K562 (cell line): Measurements from ENCODE around the gene FAM219A. TPM values are rescaled to one million over a fixed set of nuclear protein-coding genes. Genes with fewer than 3 reads are reported as not detected.

Experiments
- ATF1 ChIP-seq, 2 experiments: fragments of 450-650 bp in 1 of 2; IDR thresholded peaks; 2 replicates each; pipeline ENCODE4 v1.6.1; 2016; ENCODE audit warnings: missing compliant biosample characterization in 1 of 2, missing genetic modification characterization in 1 of 2
- CREM ChIP-seq: IDR thresholded peaks from 2 replicates; pipeline ENCODE4 v1.6.1; 2014; ENCODE audit warnings: antibody characterized with exemption, low read depth
- CXXC5 ChIP-seq: fragments of 250-450 bp; sonication (Bioruptor Pico); IDR thresholded peaks from 2 replicates; pipeline ENCODE4 v1.8.0; 2022; ENCODE audit warnings: inconsistent platforms, mild to moderate bottlenecking, moderate library complexity
- ESRRA ChIP-seq: fragments of 450-650 bp; IDR thresholded peaks from 2 replicates; pipeline ENCODE4 v1.6.1; 2014; ENCODE audit warnings: low read depth, mild to moderate bottlenecking, moderate library complexity, borderline replicate concordance
- GATA2 ChIP-seq: sonication (generic); formaldehyde crosslinking; IDR thresholded peaks from 2 replicates; pipeline ENCODE4 v1.4.0; 2020; ENCODE audit warnings: mild to moderate bottlenecking, missing genetic modification reagents
- HNRNPH1 ChIP-seq: fragments of 200-400 bp; formaldehyde crosslinking; optimal IDR thresholded peaks from 2 replicates; pipeline ENCODE3; 2017; ENCODE audit warnings: low read depth, mild to moderate bottlenecking, low read length, moderate library complexity
- MTA3 ChIP-seq: fragments of 450-650 bp; formaldehyde crosslinking; IDR thresholded peaks from 2 replicates; pipeline ENCODE4 v1.6.1; 2017; ENCODE audit warnings: mild to moderate bottlenecking, borderline replicate concordance
- NR2C2 ChIP-seq, 2 experiments: fragments of 200-800 bp in 1 of 2; sonication (Bioruptor generic) in 1 of 2; sonication (generic) in 1 of 2; formaldehyde crosslinking in 1 of 2; IDR thresholded peaks; 2 replicates each; pipeline versions ENCODE4 v1.6.1 to v1.8.0; 2016 to 2022; ENCODE audit warnings: mild to moderate bottlenecking in 1 of 2, missing compliant biosample characterization in 1 of 2, missing genetic modification characterization in 1 of 2, missing genetic modification reagents in 1 of 2
- NRF1 ChIP-seq, 2 experiments: fragments of 450-650 bp; IDR thresholded peaks in 1 of 2; conservative IDR thresholded peaks in 1 of 2; 2 replicates each; pipeline ENCODE4 v1.6.1; 2014; ENCODE audit warnings: mild to moderate bottlenecking in 2 of 2
- PHF8 ChIP-seq: fragments of 200-600 bp; sonication (generic); IDR thresholded peaks from 2 replicates; pipeline ENCODE4 v1.6.1; 2012; ENCODE audit warnings: mixed run types, mild to moderate bottlenecking, inconsistent platforms, low read length, moderate library complexity, borderline replicate concordance
- SMARCC2 ChIP-seq: fragments of 450-650 bp; IDR thresholded peaks from 2 replicates; pipeline ENCODE4 v1.6.1; 2017; ENCODE audit warnings: antibody characterized with exemption, moderate library complexity, mild to moderate bottlenecking, low read depth
- TAF1 ChIP-seq: IDR thresholded peaks from 2 replicates; pipeline ENCODE4 v1.6.1; 2011; ENCODE audit warnings: mild to moderate bottlenecking, low read length, moderate library complexity; ENCODE audit not compliant: insufficient read depth, control insufficient read depth, severe bottlenecking; ENCODE audit errors: extremely low read depth
- TBP ChIP-seq: optimal IDR thresholded peaks from 2 replicates; pipeline ENCODE3; 2011; ENCODE audit warnings: low read depth, low read length, improper control_type of control experiment
- TEAD2 ChIP-seq: fragments of 450-650 bp; IDR thresholded peaks from 2 replicates; pipeline ENCODE4 v1.6.1; 2016; ENCODE audit warnings: missing genetic modification characterization, control low read depth, missing compliant biosample characterization
- ZBTB17 ChIP-seq: fragments of 450-650 bp; formaldehyde crosslinking; IDR thresholded peaks from 2 replicates; pipeline ENCODE4 v1.4.0; 2020; ENCODE audit warnings: mild to moderate bottlenecking
- ZFX ChIP-seq: sonication (generic); formaldehyde crosslinking; IDR thresholded peaks from 2 replicates; pipeline ENCODE4 v1.8.0; 2022; ENCODE audit warnings: mild to moderate bottlenecking, missing genetic modification reagents, moderate library complexity
- polyA plus RNA-seq, 8 experiments: library from polyadenylated mRNA; depleted of rRNA in 4 of 8; stranded (reverse) in 5 of 8; unstranded in 3 of 8; fragments of >200 nt; fragmentation: Nextera tagmentation in 2 of 8; fragmentation: Illumina TruSeq in 1 of 8; extraction: Ambion mirVana in 2 of 8; extraction: Trizol in 1 of 8; gene quantifications; 2 replicates each; pipeline versions ENCODE4 v1.2.1 to v1.2.3, GENCODE V29; 2011 to 2014; ENCODE audit warnings: inconsistent platforms in 1 of 8, missing spikeins in 1 of 8
- total RNA-seq, 7 experiments: library from RNA; depleted of rRNA in 6 of 7; stranded (reverse); fragments of >200 nt in 6 of 7; fragmentation: Illumina TruSeq in 2 of 7; extraction: Trizol in 2 of 7; gene quantifications; 2 replicates each; pipeline versions ENCODE4 v1.2.1 to v1.2.3, GENCODE V29; 2011 to 2021; ENCODE audit warnings: low replicate concordance in 1 of 7
- TF ChIP-seq, protein P1 (sequence below): conservative IDR thresholded peaks from 2 replicates; pipeline ENCODE4 v1.6.1; 2011; ENCODE audit warnings: low read depth, mild to moderate bottlenecking, low read length; ENCODE audit not compliant: control insufficient read depth
- TF ChIP-seq, protein P2 (sequence below): fragments of 450-650 bp; IDR thresholded peaks from 2 replicates; pipeline ENCODE4 v1.6.1; 2016
- TF ChIP-seq, protein P3 (sequence below), 2 experiments: fragments of 450-650 bp; conservative IDR thresholded peaks; 2 replicates each; pipeline ENCODE4 v1.6.1; 2017; ENCODE audit warnings: mild to moderate bottlenecking in 2 of 2, moderate library complexity in 2 of 2
- TF ChIP-seq, protein P4 (sequence below): fragments of 250-450 bp; sonication (Bioruptor Pico); IDR thresholded peaks from 2 replicates; pipeline ENCODE4 v1.4.0; 2020; ENCODE audit warnings: mild to moderate bottlenecking

FAM219A gene
- total and polyA plus RNA-seq, 9 of the 15 experiments (the other 6 are each of a cell fraction or from before 2014, with no cell fraction given): 0.63 to 8.6 (median 2.9) TPM

DNA sequence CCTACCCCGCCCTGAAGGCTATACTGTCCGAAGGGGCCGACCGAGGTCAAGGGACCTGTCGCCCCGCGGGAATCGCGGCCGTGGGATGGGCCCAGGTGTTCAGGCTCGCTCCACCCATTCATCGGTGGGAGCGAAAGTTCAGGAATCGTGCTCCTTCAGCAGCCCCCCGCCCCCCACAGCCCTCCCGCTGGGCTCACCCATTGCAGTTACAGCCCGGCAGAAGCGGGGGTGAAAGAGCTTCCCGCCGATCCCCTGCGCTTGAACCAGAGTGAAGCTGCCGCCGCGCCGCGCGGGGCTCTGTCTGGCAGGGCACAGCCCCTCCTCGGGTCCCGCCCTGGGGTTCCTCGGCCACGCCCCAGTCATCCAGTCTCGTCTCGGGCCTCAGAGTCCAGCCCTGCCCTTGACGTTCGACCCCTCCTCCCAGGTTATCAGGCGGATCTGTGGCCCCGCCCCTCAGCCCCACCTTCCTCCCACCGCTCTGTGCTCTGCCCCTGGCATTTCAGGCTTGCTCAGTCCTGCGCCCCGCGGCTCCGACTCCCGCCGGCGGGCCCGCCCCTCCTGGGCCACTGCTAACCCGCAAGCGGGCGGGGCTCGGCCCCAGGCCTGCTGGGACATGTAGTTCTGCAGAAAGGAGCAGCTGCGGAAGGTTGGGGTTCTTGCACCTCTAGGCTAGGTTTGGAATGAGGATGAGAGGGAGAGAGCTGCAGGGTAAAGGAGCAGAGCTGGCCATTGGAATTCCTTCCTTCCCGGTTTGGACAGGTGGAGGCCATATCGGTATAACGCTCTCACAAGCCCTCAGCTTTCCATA lies 81.6 kb downstream of the FAM219A start, which contains the start of gene MYORG (continued):
- TF ChIP-seq PHF8 (peak; percentile 14; the same call in 1 of the 2 replicates), NRF1 (conservative IDR thresholded peaks at IDR 0.05 in 1 of 2, IDR thresholded peaks at IDR 0.05 in 1 of 2) (peak; percentile 84 to 87), TAF1 (peak; percentile 32), ZBTB17 (peak; percentile 75; the same call in 1 of the 2 replicates), TEAD2 (no peak), MTA3 (0 out of 2 replicates have a peak, but pooled peaks have one; percentile 26), ESRRA (peak; percentile 75; the same call in 1 of the 2 replicates), HNRNPH1 (no peak), ATF1 (CRISPR knock-in tag; IDR thresholded peaks at IDR 0.05) (no peak), ATF1 (tag; IDR thresholded peaks at IDR 0.05) (peak; percentile 65), ZFX (CRISPR knock-in tag) (peak; percentile 41; the same call in 1 of the 2 replicates), CREM (0 out of 2 replicates have a peak, but pooled peaks have one; percentile 37), SMARCC2 (no peak), GATA2 (CRISPR knock-in tag) (peak; percentile 68; the same call in 1 of the 2 replicates), CXXC5 (peak; percentile 60), NR2C2 (CRISPR knock-in tag; IDR thresholded peaks at IDR 0.05) (peak; percentile 24; the same call in 1 of the 2 replicates), NR2C2 (tag; IDR thresholded peaks at IDR 0.05) (peak; percentile 91), TBP (peak; percentile 18)
- TF ChIP-seq, protein P1, sequence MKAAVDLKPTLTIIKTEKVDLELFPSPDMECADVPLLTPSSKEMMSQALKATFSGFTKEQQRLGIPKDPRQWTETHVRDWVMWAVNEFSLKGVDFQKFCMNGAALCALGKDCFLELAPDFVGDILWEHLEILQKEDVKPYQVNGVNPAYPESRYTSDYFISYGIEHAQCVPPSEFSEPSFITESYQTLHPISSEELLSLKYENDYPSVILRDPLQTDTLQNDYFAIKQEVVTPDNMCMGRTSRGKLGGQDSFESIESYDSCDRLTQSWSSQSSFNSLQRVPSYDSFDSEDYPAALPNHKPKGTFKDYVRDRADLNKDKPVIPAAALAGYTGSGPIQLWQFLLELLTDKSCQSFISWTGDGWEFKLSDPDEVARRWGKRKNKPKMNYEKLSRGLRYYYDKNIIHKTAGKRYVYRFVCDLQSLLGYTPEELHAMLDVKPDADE: peak; percentile 81; the same call in 1 of the 2 replicates
- TF ChIP-seq, protein P2, sequence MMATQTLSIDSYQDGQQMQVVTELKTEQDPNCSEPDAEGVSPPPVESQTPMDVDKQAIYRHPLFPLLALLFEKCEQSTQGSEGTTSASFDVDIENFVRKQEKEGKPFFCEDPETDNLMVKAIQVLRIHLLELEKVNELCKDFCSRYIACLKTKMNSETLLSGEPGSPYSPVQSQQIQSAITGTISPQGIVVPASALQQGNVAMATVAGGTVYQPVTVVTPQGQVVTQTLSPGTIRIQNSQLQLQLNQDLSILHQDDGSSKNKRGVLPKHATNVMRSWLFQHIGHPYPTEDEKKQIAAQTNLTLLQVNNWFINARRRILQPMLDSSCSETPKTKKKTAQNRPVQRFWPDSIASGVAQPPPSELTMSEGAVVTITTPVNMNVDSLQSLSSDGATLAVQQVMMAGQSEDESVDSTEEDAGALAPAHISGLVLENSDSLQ: peak; percentile 35; the same call in 1 of the 2 replicates
- TF ChIP-seq, protein P3, sequence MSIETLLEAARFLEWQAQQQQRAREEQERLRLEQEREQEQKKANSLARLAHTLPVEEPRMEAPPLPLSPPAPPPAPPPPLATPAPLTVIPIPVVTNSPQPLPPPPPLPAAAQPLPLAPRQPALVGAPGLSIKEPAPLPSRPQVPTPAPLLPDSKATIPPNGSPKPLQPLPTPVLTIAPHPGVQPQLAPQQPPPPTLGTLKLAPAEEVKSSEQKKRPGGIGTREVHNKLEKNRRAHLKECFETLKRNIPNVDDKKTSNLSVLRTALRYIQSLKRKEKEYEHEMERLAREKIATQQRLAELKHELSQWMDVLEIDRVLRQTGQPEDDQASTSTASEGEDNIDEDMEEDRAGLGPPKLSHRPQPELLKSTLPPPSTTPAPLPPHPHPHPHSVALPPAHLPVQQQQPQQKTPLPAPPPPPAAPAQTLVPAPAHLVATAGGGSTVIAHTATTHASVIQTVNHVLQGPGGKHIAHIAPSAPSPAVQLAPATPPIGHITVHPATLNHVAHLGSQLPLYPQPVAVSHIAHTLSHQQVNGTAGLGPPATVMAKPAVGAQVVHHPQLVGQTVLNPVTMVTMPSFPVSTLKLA (conservative IDR thresholded peaks at IDR 0.05): peak in 1 of 2 experiments; percentile 44; a peak in 2 of 4 replicates
- TF ChIP-seq, protein P4, sequence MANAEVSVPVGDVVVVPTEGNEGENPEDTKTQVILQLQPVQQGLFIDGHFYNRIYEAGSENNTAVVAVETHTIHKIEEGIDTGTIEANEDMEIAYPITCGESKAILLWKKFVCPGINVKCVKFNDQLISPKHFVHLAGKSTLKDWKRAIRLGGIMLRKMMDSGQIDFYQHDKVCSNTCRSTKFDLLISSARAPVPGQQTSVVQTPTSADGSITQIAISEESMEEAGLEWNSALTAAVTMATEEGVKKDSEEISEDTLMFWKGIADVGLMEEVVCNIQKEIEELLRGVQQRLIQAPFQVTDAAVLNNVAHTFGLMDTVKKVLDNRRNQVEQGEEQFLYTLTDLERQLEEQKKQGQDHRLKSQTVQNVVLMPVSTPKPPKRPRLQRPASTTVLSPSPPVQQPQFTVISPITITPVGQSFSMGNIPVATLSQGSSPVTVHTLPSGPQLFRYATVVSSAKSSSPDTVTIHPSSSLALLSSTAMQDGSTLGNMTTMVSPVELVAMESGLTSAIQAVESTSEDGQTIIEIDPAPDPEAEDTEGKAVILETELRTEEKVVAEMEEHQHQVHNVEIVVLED (CRISPR knock-in tag): peak; percentile 47; the same call in 1 of the 2 replicates
